HG03097 (cell line): ENCODE results near the gene WDR43.

Experiments
- ATAC-seq: cut with Tn5 transposase; IDR thresholded peaks from one replicate; pipeline ENCODE4 v1.9.1; 2021; ENCODE audit not compliant: unreplicated experiment, low FRiP score

WDR43 gene

GRCh38 chr2:28894470-28895188 lies at the start of gene WDR43:
Gene WDR43, plus strand, starts transcription at chr2:28894667. Its CDS starts 32 bp downstream, at chr2:28894699.
- ATAC-seq: peak; percentile 85

- no peak for ATAC-seq
Measured at GRCh38 chr2:28855193-28855592, 39.3 kb upstream of the WDR43 start.

- ATAC-seq: no peak
Measured at GRCh38 chr2:28855977-28856376, 38.5 kb upstream of the WDR43 start.

GRCh38 chr2:28868611-28869010 lies 25.9 kb upstream of the WDR43 start:
- ATAC-seq: no peak

- peak; percentile 22 for ATAC-seq
Measured at GRCh38 chr2:28869494-28870145, 24.8 kb upstream of the WDR43 start.

- ATAC-seq: peak; percentile 93
Measured at GRCh38 chr2:28870146-28870891, 24.1 kb upstream of the WDR43 start, which contains the start of gene TRMT61B. Gene TRMT61B, minus strand, starts transcription at chr2:28870309. Its CDS starts 32 bp downstream, at chr2:28870277.

- ATAC-seq: no peak
Measured at GRCh38 chr2:28871620-28872019, 22.8 kb upstream of the WDR43 start.

GRCh38 chr2:28880193-28880592 lies 14.3 kb upstream of the WDR43 start:
- ATAC-seq: no peak

- ATAC-seq: no peak
Measured at GRCh38 chr2:28893488-28893887, 979 bp upstream of the WDR43 start.

- peak; percentile 20 for ATAC-seq
Measured at GRCh38 chr2:28895189-28895893, 874 bp downstream of the WDR43 start.

- no peak for ATAC-seq
Measured at GRCh38 chr2:28896906-28897305, 2.4 kb downstream of the WDR43 start.

- ATAC-seq: no peak
Measured at GRCh38 chr2:28898048-28898447, 3.6 kb downstream of the WDR43 start.

- ATAC-seq: no peak
Measured at GRCh38 chr2:28901202-28901601, 6.7 kb downstream of the WDR43 start.

- no peak for ATAC-seq
Measured at GRCh38 chr2:28901841-28902240, 7.4 kb downstream of the WDR43 start.

- no peak for ATAC-seq
Measured at GRCh38 chr2:28902584-28902983, 8.1 kb downstream of the WDR43 start.

- ATAC-seq: no peak
Measured at GRCh38 chr2:28904295-28904694, 9.8 kb downstream of the WDR43 start.

GRCh38 chr2:28904802-28905457 lies 10.5 kb downstream of the WDR43 start:
- ATAC-seq: no peak

- ATAC-seq: no peak
Measured at GRCh38 chr2:28905533-28905932, 11.1 kb downstream of the WDR43 start.

GRCh38 chr2:28906376-28906775 lies 11.9 kb downstream of the WDR43 start:
- no peak for ATAC-seq

- no peak for ATAC-seq
Measured at GRCh38 chr2:28906821-28907220, 12.4 kb downstream of the WDR43 start.
